ENCODE data around the gene ZNF618.

ZNF618 gene

GRCh38 chr9:114048533-114049415 lies 172.7 kb downstream of the ZNF618 start:
- DNase-seq: peak; percentile 33

GRCh38 chr9:114049441-114050225 lies 173.5 kb downstream of the ZNF618 start:
- DNase-seq: peak; percentile 29

GRCh38 chr9:114050226-114050568 lies 174.1 kb downstream of the ZNF618 start:
- DNase-seq: no peak

GRCh38 chr9:114050646-114051045 lies 174.5 kb downstream of the ZNF618 start:
- DNase-seq: no peak

- no peak for DNase-seq
These were observed 175.2 kb downstream of the ZNF618 start for GRCh38 chr9:114051281-114051680.

GRCh38 chr9:114051706-114052105 lies 175.6 kb downstream of the ZNF618 start:
- DNase-seq: no peak

GRCh38 chr9:114053246-114054005 lies 177.3 kb downstream of the ZNF618 start:
- no peak for DNase-seq

- peak; percentile 28 for DNase-seq
These were observed 178.1 kb downstream of the ZNF618 start for GRCh38 chr9:114054191-114054690.

- DNase-seq: peak; percentile 44
These were observed 179.0 kb downstream of the ZNF618 start for GRCh38 chr9:114055061-114055460.

GRCh38 chr9:114055894-114056293 lies 179.8 kb downstream of the ZNF618 start:
- DNase-seq: no peak

GRCh38 chr9:114056527-114056926 lies 180.4 kb downstream of the ZNF618 start:
- DNase-seq: peak; percentile 24

GRCh38 chr9:114057161-114057885 lies 181.2 kb downstream of the ZNF618 start:
- peak; percentile 36 for DNase-seq

GRCh38 chr9:114058688-114059046 lies 182.6 kb downstream of the ZNF618 start:
- DNase-seq: peak; percentile 36

GRCh38 chr9:114059047-114059803 lies 183.1 kb downstream of the ZNF618 start:
- peak; percentile 52 for DNase-seq

GRCh38 chr9:114060070-114060469 lies 184.0 kb downstream of the ZNF618 start:
- no peak for DNase-seq

GRCh38 chr9:114060711-114061110 lies 184.6 kb downstream of the ZNF618 start:
- DNase-seq: peak; percentile 27

- no peak for DNase-seq
These were observed 185.2 kb downstream of the ZNF618 start for GRCh38 chr9:114061292-114061691.

- no peak for DNase-seq
These were observed 185.8 kb downstream of the ZNF618 start for GRCh38 chr9:114061830-114062474.

- no peak for DNase-seq
These were observed 189.2 kb downstream of the ZNF618 start for GRCh38 chr9:114065304-114065703.

GRCh38 chr9:114069476-114070187 lies 193.5 kb downstream of the ZNF618 start:
- no peak for DNase-seq

All from right forelimb (tissue), 1 donor.